ENCODE data around the gene EMP3.

DNA sequence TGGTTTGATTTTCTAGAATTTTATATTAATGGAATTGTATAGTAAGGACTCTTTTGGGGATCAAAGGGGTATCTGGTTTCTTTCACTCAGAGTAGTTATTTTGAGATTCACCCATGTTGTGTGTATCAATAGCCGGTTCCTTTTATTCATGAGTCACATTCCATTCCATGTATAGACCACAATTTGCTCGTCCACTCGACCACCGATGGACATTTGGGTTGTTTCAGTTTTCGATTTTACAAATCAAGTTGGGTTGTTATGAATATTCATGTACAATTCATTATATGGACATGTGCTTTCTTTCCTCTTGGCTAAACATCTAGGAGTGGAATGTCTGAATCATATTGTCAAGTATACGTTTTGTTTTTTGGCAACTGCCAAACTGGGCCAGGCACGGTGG lies 9.6 kb upstream of the EMP3 start:
- TF ChIP-seq, protein P1, sequence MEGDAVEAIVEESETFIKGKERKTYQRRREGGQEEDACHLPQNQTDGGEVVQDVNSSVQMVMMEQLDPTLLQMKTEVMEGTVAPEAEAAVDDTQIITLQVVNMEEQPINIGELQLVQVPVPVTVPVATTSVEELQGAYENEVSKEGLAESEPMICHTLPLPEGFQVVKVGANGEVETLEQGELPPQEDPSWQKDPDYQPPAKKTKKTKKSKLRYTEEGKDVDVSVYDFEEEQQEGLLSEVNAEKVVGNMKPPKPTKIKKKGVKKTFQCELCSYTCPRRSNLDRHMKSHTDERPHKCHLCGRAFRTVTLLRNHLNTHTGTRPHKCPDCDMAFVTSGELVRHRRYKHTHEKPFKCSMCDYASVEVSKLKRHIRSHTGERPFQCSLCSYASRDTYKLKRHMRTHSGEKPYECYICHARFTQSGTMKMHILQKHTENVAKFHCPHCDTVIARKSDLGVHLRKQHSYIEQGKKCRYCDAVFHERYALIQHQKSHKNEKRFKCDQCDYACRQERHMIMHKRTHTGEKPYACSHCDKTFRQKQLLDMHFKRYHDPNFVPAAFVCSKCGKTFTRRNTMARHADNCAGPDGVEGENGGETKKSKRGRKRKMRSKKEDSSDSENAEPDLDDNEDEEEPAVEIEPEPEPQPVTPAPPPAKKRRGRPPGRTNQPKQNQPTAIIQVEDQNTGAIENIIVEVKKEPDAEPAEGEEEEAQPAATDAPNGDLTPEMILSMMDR (IDR thresholded peaks at IDR 0.05) = no peak
- TF ChIP-seq POLR2A (IDR thresholded peaks at IDR 0.05) (no peak), POLR2AphosphoS5 (IDR thresholded peaks at IDR 0.05) (no peak)
